Stimulated activated CD4-positive, alpha-beta T cell treated with anti-CD3 and anti-CD28 coated beads, Interleukin-1b, Interleukin-23, amount 100 ng/mL, for 24 hours (primary cell): ENCODE measurements around the gene WDR5.
"Not testable (repeated sequence)": the region's sequence is repeated elsewhere in the genome, so short reads cannot be mapped to it uniquely, and the experiment has no call there.

ENCODE experiments used
- DNase-seq, 4 experiments: peaks; one replicate each; pipeline ENCODE4 v3.0.0-alpha.2; 2020; ENCODE audit warnings: low read depth in 4 of 4, low spot score in 1 of 4

WDR5 gene

DNA sequence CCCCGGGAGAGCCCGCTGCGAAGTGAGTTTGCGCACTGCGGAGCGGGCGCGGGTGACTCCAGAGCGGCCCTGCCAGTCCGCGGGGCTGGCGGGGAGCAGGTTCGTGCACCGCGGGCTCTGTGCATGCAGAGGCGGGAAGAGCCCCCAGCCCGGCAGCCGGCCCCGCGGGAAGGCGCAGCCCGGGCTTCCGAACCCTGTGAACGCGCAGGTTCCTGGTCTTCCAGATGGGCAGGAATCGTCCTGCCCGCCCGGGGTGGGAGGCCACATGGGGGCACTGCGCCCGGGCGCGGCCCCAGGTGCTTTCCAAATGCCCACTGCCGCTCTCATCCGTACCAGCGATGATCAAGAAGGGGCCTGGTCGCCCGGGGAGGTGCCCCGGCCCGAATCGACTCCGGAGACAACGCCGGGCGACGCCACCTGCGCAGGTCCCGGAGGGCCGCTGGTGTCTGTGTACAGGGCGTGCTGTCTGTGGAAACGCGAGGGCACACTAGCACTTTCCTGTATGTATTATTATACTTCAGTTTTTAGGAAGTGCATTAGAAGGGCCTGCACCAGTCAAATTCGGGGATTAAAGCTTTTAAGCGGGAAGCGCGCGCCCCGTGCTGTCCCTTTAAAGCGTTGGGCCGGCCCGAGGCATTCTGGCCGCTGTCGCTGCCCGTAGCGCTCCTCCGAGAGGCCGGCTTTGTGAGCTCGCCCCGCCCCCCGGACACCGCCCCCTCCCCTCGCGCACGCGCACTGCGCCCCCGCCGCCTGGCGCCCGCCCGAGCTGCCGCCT, at the start of gene WDR5:
WDR5 (plus strand) TSS at position 740 of the 775 bp plus-strand sequence. CDS start 3,796 bp downstream, outside the sequence.
- peak; percentile 82 to 92 (median 85) for DNase-seq

DNA sequence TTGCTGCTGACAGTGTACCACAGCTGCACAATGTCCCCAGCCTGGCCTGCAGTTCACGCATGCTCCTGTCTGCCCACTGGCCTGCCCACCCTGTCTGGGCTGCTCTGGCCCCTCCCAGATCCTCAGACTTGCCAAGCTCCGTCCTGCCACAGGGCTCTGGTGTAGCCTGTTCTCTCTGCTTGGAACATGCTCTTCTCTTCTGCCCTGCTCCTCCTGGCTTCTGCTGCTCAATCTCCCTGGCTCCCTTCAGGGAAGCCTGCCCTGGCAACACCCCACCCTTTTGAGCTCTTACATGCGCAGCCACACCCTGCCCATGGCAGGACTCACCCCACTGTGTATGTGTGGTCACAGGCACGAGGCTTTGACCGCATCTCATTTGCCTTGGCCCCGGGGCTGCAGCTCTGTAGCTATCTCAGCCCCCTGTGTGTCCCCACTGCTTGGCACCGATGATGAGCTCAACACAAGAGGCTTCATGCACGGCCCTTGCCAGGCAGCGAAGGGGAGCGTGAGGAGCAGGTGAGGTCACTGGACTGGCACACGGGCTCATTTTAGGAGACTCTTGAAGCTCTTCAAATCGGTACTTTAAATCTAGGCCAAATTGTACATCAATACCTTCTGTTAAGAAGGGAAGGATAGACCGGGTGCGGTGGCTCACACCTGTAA, 47.7 kb upstream of the WDR5 start:
- DNase-seq, result no peak

DNA sequence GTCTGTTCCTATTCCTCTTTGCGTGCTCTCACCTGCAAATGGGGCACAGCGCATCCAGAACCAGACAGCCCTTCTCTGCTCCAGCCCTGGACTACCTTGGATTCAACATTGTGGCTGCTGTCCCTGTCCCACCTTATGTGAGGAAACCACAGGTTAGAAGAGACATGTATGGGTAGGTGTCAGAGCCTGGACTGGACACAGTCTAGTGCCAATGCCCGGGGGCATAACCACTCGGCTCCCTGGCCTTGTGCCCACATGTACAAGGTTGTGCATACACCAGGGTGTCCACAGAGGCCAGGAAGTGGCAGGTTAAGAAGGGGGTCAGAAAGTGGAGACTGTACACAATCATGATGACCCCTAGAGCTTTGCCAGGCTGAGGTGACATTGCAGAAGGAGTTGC, 45.9 kb upstream of the WDR5 start:
- DNase-seq, result no peak

DNA sequence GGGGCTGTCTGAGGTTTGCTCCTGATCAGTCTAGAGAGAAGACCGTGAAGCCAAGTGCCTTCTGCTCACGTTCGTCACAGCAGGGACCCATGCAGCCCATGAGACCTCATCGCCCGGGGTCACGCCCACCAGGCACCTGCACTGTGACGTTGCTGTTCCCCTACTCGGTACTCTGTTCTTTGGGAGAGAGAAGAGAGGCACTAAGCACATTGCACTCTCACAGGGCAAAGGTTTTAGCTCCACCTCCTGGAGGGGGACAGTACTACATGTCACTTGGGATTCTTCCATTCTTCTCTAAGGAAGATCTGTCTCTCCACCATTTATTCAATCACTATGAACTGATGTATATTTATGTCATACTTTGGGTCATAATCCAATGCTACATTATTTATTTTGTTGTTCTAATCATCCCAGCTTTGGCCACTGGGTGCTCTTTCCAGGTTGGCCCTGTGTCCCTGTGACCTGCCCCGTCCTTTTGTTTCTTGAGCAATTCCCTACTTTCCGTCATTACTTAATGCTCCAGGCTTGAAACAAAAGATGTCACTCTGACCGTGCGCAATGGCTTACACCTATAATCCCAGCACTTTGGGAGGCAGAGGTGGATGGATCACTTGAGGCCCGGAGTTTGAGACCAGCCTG, 36.6 kb upstream of the WDR5 start:
- DNase-seq, result peak; percentile 18 to 38 (median 26)

DNA sequence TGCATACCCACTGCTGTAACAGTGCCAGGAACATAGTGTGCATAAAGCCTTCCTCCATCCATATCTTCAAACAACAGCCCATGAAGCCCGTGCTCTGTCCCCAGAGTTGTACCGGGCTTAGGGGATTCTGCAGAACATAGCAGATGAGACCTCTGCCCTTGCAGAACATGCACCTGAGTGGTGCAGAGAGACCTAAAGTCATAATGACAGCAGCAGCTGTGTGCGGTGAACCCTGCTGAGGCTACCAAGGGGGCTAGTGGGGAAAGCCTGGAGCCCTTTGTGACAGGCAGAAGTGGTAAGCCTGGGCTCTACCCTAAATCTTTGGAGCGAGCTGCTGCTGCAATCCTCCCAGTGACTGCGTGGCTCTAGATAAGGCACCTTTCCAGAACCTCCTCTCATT, 35.8 kb upstream of the WDR5 start:
- DNase-seq, result no peak

DNA sequence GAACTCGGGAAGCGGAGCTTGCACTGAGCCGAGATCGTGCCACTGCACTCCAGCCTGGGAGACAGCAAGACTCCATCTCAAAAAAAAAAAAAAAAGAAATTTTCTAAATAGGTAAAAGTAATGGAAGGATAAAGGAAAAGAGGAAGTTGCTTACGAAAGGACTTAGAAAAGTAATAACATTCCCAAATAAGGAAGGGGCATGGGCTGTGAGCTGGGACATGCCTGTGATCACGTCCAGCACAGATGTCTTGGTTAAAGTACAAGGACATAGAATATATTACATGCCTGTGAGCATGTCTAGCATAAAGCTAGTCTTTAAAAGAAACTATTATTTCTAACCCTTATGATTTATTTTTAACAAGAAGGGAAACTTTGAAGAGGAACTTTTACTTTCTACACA, 34.7 kb upstream of the WDR5 start:
- not testable (repeated sequence) for DNase-seq

DNA sequence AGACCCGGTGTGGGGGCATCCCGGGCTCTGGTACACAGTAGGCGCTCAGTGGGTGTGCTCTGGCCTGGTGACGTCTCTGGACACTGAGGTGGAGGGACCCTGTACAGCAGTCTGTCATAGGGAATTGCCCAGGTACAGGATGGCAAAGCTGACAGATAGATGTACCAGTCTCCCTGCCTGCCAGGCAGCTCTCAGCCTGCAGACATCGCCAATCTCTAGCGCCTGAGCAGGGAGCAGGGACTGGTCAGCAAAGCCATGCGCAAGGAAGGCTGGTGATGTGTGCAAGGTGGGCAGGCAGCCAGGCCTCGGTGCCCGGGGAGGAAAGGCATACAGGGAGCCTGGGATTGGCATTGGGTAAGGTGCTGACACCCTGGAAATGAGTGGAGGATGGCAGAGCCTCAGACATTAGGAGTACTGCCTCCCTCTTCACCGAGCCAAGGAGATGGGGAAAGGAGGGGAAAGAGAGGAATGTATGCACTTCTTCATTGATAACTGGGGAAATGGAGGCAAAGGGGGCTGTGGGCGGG, 34.2 kb upstream of the WDR5 start:
- DNase-seq, result no peak

DNA sequence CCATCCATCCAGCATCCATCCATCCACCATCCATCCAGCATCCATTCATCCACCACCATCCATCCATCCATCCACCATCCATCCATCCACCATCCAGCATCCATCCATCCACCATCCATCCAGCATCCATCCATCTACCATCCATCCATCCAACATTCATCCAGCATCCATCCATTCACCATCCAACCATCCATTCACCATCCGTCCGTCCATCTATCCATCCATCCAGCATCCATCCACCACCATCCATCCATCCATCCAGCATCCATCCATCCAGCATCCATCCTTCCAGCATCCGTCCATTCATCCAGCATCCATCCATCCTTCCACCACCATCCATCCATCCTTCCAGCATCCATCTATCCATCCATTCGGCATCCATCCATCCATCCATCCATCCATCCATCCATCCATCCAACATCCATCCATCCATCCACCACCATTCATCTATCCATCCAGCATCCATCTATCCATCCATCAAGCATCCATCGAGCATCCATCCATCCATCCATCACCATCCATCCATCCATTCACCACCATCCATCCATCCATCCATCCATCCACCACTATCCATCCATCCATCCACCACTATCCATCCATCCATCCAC, 32.4 kb upstream of the WDR5 start:
- DNase-seq, result no peak

DNA sequence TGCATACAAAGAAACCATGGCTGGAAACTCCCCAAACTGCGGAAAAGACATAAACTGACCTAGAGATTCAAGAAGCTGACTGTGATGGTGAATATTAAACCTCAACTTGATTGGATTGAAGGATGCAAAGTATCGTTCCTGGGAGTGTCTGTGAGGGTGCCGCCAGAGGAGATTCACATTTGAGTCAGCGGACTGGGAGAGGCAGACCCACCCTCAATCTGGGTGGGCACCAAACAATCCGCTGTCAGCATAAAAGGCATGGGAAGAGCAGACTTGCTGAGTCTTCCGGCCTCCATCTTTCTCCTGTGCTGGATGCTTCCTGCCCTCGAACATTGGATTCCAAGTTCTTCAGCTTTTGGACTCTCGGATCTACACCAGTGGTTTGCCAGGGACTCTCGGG, 24.8 kb upstream of the WDR5 start:
- DNase-seq, result no peak

DNA sequence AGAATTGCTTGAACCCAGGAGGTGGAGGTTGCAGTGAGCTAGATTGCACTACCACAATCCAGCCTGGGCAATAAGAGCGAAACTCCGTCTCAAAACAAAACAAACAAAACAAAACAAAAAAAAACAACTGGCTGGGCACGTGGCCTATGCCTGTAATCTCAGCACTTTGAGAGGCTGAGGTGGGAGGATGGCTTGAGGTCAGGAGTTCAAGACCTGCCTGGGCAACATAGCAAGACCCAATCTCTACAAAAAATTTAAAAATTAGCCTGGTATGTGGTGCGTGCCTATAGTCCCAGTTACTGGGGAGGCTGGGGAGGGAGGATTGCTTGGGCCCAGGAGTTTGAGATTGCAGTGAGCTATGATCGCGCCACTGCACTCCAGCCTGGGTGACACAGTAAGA, 23.3 kb upstream of the WDR5 start:
- DNase-seq, result no peak

DNA sequence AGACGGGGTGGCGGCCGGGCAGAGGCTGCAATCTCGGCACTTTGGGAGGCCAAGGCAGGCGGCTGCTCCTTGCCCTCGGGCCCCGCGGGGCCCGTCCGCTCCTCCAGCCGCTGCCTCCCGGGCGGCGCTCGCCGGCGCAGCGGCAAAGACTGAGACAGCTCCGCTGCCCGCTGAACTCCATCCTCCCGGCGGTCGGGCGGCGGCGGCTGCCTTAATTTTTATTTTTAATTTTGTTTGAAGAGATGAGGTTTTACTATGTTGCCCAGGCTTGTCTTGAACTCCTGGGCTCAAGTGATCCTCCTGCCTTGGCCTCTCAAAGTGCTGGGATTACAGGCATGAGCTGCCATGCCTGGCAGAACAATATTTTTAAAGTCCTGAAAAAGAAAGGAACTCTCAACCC, 16.9 kb upstream of the WDR5 start:
- DNase-seq, result not testable (repeated sequence)

DNA sequence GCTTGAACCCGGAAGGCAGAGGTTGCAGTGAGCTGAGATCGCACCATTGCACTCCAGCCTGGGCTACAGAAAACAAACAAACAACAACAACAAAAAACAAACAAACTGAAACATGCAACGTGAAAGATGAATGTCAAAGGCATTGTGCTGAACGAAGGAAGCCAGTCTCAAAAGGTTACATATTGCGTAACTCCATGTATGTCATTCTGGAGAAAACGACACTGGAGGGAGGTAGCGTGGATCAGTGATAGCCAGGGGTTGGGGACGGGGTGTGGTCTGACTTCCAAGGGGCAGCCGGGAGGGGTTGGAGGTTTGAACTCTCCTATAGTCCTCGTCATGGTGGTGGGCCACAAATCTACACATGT, 12.1 kb upstream of the WDR5 start:
- DNase-seq, result no peak

DNA sequence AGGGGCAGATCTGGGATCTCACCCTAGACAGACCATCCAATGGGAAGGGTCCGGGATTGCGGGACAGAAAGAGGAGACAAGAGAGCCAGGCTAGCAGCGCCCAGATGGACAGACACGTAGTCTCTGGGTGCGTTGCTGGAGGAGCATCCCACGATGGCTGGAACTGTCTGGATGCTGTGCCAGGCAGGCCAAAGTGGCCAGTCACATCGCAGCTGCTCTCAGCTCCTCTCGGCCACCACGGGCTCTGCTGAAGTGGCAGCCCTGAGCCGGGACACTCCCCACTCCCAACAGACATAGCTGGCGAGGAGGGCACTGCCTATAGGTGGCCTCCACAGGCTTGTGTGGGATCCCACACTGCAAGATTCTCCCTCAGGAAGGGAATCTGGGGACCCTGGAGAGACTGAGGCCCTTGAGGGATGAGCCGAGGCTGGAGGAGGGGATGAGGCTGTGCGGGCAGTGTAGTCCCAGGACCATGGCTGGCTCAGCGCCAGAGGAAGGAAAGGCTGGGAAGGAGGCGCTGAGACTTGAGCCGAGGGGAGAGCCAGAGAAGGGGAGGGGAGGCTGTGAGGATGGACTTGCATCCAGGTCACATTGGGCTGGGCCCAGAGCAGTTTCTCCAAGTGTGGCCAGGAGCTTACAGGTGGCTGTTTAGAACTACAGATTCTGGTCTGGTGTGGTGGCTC, 10.3 kb upstream of the WDR5 start:
- no peak for DNase-seq

DNA sequence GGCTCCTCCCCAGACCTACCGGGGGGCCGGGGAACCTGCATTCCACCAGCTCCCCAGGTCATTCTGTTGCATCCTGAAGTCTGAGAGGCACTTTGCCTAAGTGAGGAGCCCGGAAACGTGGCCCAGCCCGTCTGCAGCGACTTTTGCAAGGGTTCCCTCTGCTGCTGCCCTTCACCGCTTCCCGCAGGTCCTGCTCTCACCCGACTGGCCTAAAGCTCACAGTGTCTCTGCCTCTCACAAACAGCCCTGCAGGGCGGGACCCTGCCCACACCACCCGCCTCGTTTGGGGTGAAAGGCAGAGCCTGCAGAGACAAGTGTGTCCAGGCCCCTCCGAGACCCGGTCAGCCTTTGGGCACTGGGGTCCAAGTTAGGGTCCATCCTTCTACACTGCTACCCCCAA, 9.5 kb upstream of the WDR5 start:
- DNase-seq, result no peak

DNA sequence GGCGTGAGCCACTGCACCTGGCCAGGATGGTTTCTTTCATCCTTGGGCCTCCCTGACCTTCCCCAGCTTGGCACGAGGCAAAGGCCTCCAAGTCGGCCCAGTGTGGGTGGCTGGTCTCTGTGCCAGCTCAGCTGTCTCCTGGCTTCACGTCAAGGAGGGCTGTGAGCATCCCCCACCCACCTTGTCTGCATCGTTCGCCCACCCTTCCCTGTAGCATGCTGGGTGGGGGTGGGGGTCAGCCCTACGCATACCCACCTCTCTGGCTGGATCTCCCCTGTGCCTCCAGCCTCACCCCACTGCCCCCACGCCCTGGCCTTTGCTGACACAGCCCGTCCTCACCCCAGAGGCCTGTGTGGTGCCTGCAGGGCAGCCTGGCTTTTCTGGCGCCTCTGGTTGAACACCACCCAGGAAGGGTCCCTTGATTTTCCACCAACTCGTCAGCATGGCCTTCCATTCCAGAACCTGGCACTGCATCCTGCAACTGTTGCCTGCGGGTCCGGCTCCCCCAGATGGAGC, 8.8 kb upstream of the WDR5 start:
- no peak for DNase-seq

DNA sequence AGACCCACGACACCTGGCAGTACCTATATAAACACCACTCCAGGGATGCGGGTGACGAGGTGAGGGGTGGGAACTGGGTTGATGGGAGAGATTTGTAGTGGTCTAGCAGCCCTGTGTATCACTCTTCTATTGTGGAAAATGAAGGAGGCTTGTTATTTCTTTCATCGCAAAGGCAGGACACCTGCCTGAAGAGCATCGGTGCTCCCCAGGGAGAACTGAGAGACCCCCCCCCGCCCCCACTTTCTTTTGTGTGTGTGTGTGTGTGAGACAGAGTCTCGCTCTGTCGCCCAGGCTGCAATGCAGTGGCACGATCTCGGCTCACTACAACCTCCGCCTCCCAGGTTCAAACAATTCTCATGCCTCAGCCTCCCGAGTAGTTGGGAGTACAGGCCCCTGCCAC, 8.3 kb upstream of the WDR5 start:
- no peak for DNase-seq

DNA sequence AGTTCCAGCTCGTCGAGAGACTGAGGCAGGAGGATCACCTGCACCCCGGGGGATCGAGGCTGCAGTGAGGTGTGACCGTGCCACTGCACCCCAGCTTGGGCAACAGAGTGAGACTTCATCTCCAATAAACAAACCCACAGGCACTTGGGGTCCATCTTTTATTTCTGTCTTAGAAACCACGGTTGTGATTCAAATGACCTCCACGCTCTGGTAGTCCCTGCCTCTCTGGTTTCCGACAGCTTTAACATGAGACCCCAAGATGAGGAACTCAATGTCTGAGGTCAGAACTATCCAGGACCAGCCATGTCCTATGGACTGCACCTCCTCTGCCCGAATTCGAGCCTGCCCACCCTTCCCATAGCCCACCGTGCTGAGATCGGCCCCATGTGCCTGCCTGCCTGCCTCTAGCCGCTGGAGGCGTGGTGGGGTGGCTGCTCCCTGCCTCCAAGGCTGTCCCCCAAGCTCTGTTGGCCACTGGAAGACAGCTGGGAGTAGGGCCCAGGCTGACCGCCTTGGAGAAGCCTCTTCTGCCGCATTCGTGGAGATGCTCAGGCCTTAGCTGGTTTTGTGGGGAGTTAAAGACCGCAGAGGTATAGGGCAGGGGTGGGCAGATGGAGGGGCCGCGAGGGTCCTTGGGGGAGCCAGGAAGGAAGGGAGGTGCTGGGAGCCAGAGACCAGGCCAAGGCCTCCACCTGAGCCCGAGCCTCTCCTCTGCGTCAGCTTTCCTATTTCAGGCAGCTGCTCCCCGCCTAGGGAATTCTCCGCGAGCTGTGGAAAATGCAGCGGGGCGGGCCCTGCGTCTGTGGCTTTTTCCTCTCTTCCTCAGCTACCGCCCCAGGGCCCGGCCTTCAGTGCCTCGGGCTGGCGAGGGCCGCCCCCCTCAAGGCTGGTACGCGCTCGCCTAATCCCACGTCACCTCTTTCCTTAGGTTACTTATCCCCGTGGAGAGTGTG, 6.9 kb upstream of the WDR5 start:
- no peak for DNase-seq

DNA sequence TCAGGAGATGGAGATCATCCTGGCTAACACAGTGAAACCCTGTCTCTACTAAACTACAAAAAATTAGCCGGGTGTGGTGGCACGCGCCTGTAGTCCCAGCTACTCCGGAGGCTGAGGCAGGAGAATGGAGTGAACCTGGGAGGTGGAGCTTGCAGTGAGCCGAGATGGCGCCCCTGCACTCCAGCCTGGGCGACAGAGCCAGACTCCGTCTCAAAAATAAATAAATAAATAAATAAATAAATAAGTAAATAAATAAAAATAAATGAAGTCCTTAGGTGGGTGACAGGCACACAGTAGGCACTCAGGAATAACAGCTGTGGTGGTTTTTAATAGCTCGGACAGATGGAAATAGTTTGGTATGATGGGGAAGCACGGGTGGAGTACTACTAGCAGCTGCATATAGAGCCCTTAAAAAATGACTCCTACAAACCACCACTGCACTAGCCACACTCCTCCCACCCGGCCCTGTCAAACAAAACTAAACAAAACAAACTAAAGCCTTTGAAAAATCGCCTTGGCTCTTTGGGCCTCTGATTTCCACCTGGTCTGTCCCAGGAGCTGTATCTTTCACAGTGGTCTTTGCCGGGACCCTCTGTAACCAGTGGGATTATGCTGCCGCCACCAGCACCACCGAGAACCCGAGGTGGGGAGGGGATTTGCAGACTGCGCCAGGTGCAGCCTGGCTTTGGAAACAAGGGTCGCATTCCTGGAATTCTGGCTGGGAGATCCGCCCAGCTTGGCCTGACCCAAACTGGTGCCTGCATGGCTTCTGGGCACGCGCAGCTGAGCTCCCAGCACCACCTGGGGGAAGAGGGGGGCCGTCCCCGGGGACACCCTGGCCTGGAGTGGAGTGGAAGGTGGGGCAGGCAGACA, 5.1 kb upstream of the WDR5 start:
- DNase-seq, result no peak
